Measurements from ENCODE around the gene PLPP1. TPM values are rescaled to one million over a fixed set of nuclear protein-coding genes. Genes with fewer than 3 reads are reported as not detected.

PLPP1 gene
- total RNA-seq, 1 experiment from 2014 or later, result 10.5 TPM

DNA sequence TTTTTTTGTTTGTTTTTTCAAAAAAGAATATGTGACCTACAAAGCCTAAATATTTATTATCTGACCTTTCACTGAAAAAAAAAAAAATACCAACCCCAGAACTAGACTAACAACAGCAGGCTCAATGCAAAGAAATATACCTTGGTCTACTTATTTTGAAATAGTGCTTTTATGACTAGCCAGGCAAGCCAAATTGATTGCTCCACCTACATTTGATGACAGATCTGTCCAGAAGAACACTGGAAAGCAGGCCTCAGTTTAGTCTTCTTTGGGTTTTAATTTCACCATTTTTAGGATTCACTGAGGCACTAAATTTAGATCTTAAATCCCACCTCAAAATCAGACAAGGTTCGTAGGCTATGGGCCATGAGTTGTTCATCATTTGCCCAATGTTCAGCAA lies 97.3 kb downstream of the PLPP1 start:
- H3K4me1 ChIP-seq (ENCODE audit: control insufficient read depth in 1 of 2, insufficient read depth in 2 of 2, low read length in 2 of 2), result peaks cover 34 to 47% of the 10 kb centered on the region in 2 experiments
- peak overlapping the region; percentile 40 for H3K9ac ChIP-seq (ENCODE audit: low read length)
- no peak for DNase-seq (ENCODE audit: low read depth, low spot score)
- H3K4me2 ChIP-seq (ENCODE audit: low read length), result peak overlapping the region; percentile 75
- H3K4me3 ChIP-seq (replicated peaks in 1 of 2; ENCODE audit: low read depth in 1 of 2, low read length in 2 of 2), result peak overlapping the region in 1 of 2 experiments; percentile 42; a peak in 2 of 4 replicates
- no peaks in the 10 kb centered on the region for H3K27me3 ChIP-seq (ENCODE audit: insufficient read depth, low read length)
- H3K36me3 ChIP-seq (ENCODE audit: control insufficient read depth in 1 of 2, insufficient read depth in 2 of 2, low read length in 2 of 2), result no peaks in the 10 kb centered on the region
- no TSS peak for BruUV-seq (replicated peaks)
- no peaks in the 10 kb centered on the region for H3K79me2 ChIP-seq (ENCODE audit: insufficient read depth, low read length)
- no peak overlapping the region for H2AFZ ChIP-seq (ENCODE audit: low read depth, low read length, poor library complexity, severe bottlenecking)
- ATAC-seq, result no peak
- CTCF ChIA-PET, result interaction anchor here (1.1 kb wide), 1 partner anchor 255 kb away, joined by 5 read pairs; no protein-coding TSS in a partner anchor
- H3K27ac ChIP-seq (ENCODE audit: low read depth, low read length), result peak overlapping the region; percentile 64
- intact Hi-C loops (cut with micrococcal nuclease), result no loop called here
- TF ChIP-seq, protein P1, sequence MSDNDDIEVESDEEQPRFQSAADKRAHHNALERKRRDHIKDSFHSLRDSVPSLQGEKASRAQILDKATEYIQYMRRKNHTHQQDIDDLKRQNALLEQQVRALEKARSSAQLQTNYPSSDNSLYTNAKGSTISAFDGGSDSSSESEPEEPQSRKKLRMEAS (IDR thresholded peaks at IDR 0.05), result no peak
- no peak for TF ChIP-seq ZFX (IDR thresholded peaks at IDR 0.05)
- TF ChIP-seq, protein P2, sequence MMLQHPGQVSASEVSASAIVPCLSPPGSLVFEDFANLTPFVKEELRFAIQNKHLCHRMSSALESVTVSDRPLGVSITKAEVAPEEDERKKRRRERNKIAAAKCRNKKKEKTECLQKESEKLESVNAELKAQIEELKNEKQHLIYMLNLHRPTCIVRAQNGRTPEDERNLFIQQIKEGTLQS (IDR thresholded peaks at IDR 0.05), result no peak
- TF ChIP-seq ZNF274 (IDR thresholded peaks at IDR 0.05; ENCODE audit: low read depth, low read length), result no peak
- no peak for TF ChIP-seq SIN3A (IDR thresholded peaks at IDR 0.05; ENCODE audit: low read depth)
- TF ChIP-seq ELF1 (IDR thresholded peaks at IDR 0.05; ENCODE audit: borderline replicate concordance, low read depth), result no peak
- TF ChIP-seq FOSL1 (IDR thresholded peaks at IDR 0.05; ENCODE audit: low read depth), result no peak
- no peak for TF ChIP-seq RAD21 (IDR thresholded peaks at IDR 0.05; ENCODE audit: low read depth)
- no peak for TF ChIP-seq POLR2A (IDR thresholded peaks at IDR 0.05; ENCODE audit: borderline replicate concordance, extremely low read depth, insufficient read depth, insufficient read length)
- TF ChIP-seq, protein P3, sequence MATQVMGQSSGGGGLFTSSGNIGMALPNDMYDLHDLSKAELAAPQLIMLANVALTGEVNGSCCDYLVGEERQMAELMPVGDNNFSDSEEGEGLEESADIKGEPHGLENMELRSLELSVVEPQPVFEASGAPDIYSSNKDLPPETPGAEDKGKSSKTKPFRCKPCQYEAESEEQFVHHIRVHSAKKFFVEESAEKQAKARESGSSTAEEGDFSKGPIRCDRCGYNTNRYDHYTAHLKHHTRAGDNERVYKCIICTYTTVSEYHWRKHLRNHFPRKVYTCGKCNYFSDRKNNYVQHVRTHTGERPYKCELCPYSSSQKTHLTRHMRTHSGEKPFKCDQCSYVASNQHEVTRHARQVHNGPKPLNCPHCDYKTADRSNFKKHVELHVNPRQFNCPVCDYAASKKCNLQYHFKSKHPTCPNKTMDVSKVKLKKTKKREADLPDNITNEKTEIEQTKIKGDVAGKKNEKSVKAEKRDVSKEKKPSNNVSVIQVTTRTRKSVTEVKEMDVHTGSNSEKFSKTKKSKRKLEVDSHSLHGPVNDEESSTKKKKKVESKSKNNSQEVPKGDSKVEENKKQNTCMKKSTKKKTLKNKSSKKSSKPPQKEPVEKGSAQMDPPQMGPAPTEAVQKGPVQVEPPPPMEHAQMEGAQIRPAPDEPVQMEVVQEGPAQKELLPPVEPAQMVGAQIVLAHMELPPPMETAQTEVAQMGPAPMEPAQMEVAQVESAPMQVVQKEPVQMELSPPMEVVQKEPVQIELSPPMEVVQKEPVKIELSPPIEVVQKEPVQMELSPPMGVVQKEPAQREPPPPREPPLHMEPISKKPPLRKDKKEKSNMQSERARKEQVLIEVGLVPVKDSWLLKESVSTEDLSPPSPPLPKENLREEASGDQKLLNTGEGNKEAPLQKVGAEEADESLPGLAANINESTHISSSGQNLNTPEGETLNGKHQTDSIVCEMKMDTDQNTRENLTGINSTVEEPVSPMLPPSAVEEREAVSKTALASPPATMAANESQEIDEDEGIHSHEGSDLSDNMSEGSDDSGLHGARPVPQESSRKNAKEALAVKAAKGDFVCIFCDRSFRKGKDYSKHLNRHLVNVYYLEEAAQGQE (IDR thresholded peaks at IDR 0.05; ENCODE audit: low read depth), result no peak
- no peak for TF ChIP-seq CEBPB (IDR thresholded peaks at IDR 0.05; ENCODE audit: low read depth)
- no peak for TF ChIP-seq EGR1 (IDR thresholded peaks at IDR 0.05; ENCODE audit: low read depth)
- RAD21 ChIA-PET (ENCODE audit: low non-redundant PET in 1 of 2, low total read pairs in 2 of 2, uncharacterized antibody in 2 of 2, unreplicated experiment in 2 of 2), result no interaction called here
- POLR2A ChIA-PET, result no interaction called here
- H3K9me3 ChIP-seq (ENCODE audit: control insufficient read depth in 1 of 2, insufficient read depth in 1 of 2, low read depth in 1 of 2, low read length in 2 of 2), result no peaks in the 10 kb centered on the region
- H3K9me2 ChIP-seq (ENCODE audit: insufficient read depth), result no peaks in the 10 kb centered on the region
- no peaks in the 10 kb centered on the region for H4K20me1 ChIP-seq (ENCODE audit: insufficient read depth)

All from HCT116 (cell line).